Mesothelial cell of epicardium (in vitro differentiated cells): ENCODE data around the gene FXN. TPM values are rescaled to one million over a fixed set of nuclear protein-coding genes. Genes with fewer than 3 reads are reported as not detected.

Experiments
- DNase-seq, 2 experiments: peaks; one replicate each; pipeline ENCODE4 v3.0.0; 2021; ENCODE audit warnings: low spot score in 2 of 2; ENCODE audit not compliant: unreplicated experiment in 2 of 2
- H3K27ac Mint-ChIP-seq: 2 replicates; pipeline ENCODE4 v1.8.0; 2021; ENCODE audit warnings: mixed read lengths
- H3K27me3 Mint-ChIP-seq: 2 replicates; pipeline ENCODE4 v1.8.0; 2021; ENCODE audit warnings: low read depth, mixed read lengths
- H3K36me3 Mint-ChIP-seq: 2 replicates; pipeline ENCODE4 v1.8.0; 2021; ENCODE audit warnings: mixed read lengths
- H3K4me1 Mint-ChIP-seq: 2 replicates; pipeline ENCODE4 v1.8.0; 2021; ENCODE audit warnings: mixed read lengths
- H3K4me3 Mint-ChIP-seq: 2 replicates; pipeline ENCODE4 v1.8.0; 2021; ENCODE audit warnings: mild to moderate bottlenecking, moderate library complexity, mixed read lengths
- H3K9me3 Mint-ChIP-seq: 2 replicates; pipeline ENCODE4 v1.8.0; 2021; ENCODE audit warnings: mixed read lengths
- total RNA-seq: library from RNA; stranded (reverse); gene quantifications from 3 replicates; pipeline ENCODE4 v1.2.1, GENCODE V29; 2021
- TF ChIP-seq, protein P1 (sequence below): fragments of 200-600 bp; sonication (generic); IDR thresholded peaks from one replicate; pipeline ENCODE4 v1.5.0; 2021; ENCODE audit warnings: antibody characterized with exemption; ENCODE audit not compliant: unreplicated experiment

FXN gene
- total RNA-seq, 1 donor from 2014 or later = 20.8 TPM

DNA sequence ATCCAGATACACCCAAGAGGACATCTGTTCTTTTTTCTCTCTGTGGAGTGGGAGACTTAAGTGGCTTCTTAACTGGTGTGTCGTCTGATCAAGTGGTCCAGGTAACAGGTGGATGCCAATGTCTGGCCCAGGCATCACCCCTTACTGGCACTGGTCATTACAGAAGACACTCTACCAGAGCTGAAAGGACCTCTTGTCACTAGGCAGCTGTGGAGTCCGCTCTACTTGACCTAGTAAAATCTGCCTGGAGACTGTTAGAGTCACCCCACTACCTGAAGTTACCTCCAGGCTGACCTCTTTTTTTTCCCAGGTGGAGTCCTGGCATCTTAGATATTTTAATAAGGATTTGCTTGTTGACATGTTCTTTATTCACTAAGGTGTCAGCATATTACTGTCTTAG, 22.5 kb downstream of the FXN start:
- TF ChIP-seq, protein P1, sequence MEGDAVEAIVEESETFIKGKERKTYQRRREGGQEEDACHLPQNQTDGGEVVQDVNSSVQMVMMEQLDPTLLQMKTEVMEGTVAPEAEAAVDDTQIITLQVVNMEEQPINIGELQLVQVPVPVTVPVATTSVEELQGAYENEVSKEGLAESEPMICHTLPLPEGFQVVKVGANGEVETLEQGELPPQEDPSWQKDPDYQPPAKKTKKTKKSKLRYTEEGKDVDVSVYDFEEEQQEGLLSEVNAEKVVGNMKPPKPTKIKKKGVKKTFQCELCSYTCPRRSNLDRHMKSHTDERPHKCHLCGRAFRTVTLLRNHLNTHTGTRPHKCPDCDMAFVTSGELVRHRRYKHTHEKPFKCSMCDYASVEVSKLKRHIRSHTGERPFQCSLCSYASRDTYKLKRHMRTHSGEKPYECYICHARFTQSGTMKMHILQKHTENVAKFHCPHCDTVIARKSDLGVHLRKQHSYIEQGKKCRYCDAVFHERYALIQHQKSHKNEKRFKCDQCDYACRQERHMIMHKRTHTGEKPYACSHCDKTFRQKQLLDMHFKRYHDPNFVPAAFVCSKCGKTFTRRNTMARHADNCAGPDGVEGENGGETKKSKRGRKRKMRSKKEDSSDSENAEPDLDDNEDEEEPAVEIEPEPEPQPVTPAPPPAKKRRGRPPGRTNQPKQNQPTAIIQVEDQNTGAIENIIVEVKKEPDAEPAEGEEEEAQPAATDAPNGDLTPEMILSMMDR = no peak
- no peak overlapping the region for H3K4me3 Mint-ChIP-seq
- DNase-seq = no peak
- H3K27ac Mint-ChIP-seq = no peak overlapping the region
- H3K27me3 Mint-ChIP-seq = no peaks in the 10 kb centered on the region
- no peaks in the 10 kb centered on the region for H3K9me3 Mint-ChIP-seq
- no peaks in the 10 kb centered on the region for H3K4me1 Mint-ChIP-seq
- H3K36me3 Mint-ChIP-seq = peaks cover 26% of the 10 kb centered on the region

DNA sequence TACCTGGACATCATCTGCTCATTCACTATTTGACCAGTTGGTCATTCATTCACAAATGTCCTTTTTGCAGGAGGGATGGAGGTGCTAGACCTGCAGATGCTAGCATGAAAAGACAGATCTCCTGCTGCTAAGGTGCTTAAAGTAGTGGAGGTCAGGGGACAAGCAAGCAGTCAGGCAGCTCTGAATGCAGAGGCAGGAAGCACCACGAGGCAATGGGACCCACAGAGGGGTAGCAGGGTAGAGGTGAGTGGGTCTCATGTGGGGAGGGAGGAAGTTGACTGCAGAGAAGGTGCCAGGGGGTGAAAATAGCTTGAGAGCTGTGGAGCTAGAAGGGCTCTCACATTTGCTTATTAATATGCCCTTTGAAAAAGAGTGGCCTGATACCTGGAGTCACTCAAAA, 25.2 kb downstream of the FXN start:
- Mint-ChIP-seq H3K27me3 (no peaks in the 10 kb centered on the region), H3K27ac (no peak overlapping the region), H3K4me3 (no peak overlapping the region), H3K36me3 (peaks cover 32% of the 10 kb centered on the region), H3K4me1 (no peaks in the 10 kb centered on the region), H3K9me3 (no peaks in the 10 kb centered on the region)
- TF ChIP-seq, protein P1 = no peak
- no peak for DNase-seq

DNA sequence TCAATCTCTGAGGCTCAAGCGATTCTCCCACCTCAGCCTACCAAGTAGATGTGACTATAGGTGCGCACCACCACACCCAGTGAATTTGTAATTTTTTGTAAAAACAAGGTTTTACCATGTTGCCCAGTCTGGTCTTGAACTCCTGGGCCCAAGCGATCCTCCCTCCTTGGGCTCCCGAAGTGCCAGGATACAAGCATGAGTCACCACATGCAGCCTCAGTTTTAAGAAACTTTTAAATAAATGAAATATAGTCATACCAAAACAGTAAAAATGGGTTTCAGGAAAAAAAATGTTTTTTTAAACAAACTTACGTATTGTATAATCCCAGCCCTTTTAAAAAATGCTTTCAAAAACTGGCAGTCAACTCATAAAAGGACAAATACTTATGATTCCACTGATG, 26.6 kb downstream of the FXN start:
- Mint-ChIP-seq H3K27me3 (no peaks in the 10 kb centered on the region), H3K27ac (no peak overlapping the region), H3K4me3 (no peak overlapping the region), H3K9me3 (no peaks in the 10 kb centered on the region), H3K4me1 (no peaks in the 10 kb centered on the region), H3K36me3 (peaks cover 33% of the 10 kb centered on the region)
- no peak for DNase-seq
- TF ChIP-seq, protein P1 = no peak

DNA sequence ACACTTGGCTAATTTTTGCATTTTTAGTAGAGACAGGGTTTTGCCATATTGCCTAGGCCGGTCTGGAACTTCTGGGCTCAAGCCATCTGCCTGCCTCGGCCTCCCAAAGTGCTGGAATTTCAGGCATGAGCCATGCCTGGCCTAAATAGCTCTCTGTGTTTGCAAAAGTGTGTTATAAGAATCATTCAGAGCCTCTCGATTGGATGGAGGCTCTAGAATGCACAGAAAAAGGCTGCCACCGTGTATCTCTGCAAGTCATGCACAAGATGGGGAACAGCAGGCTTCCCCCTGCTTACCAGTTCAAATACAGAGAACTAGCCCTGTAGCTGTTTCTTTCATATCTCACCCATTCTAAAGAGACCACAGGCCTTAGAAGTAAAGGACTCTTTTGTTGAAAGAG, 28.3 kb downstream of the FXN start:
- H3K9me3 Mint-ChIP-seq = no peaks in the 10 kb centered on the region
- H3K4me1 Mint-ChIP-seq = no peaks in the 10 kb centered on the region
- H3K27ac Mint-ChIP-seq = no peak overlapping the region
- no peaks in the 10 kb centered on the region for H3K27me3 Mint-ChIP-seq
- DNase-seq = no peak
- no peak overlapping the region for H3K4me3 Mint-ChIP-seq
- TF ChIP-seq, protein P1 = no peak
- peaks cover 25% of the 10 kb centered on the region for H3K36me3 Mint-ChIP-seq

DNA sequence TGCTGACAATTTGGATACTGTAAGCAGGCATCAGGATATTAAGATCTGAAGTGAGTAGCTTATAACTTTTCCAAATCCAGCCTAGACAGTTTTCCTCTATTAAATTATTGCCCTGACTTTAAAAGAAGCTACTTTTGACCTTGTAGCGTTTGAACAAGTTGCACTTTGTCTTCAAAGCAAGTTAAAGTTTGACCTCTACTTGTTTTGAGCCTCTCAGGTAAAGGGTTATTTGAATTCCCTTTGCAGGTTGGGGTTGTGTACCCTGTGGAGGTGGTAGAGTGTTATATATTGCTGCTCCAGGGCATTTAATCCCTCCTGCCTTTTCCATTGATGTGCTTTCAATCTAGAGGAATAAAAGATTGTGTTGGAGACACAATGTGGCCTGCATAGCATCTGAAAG, 30.1 kb downstream of the FXN start:
- Mint-ChIP-seq H3K36me3 (peaks cover 26% of the 10 kb centered on the region), H3K4me3 (no peak overlapping the region), H3K27me3 (no peaks in the 10 kb centered on the region), H3K4me1 (no peaks in the 10 kb centered on the region), H3K9me3 (no peaks in the 10 kb centered on the region), H3K27ac (no peak overlapping the region)
- no peak for DNase-seq
- TF ChIP-seq, protein P1 = no peak

DNA sequence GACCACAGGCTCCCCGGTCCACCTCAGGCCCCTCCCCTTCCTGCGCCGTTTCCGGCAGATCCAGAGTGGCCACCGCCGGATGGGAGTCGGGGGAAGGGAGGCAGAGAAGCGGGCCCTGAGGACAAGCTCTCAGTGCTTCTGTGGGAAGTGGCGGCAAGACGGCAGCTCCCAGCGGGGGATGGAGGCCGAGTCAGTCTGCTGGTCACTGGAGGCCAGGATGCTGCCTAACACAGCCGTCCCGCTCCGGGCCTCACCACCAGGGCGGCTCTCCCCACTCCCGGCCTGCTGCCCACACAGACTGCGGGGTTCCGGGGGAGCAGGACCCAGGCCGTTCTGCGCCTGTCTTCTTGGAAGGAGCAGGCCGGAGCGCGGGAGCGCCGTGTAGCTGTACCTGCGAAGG, 31.4 kb downstream of the FXN start:
- Mint-ChIP-seq H3K4me3 (no peak overlapping the region), H3K4me1 (no peaks in the 10 kb centered on the region), H3K27me3 (no peaks in the 10 kb centered on the region), H3K36me3 (peaks cover 24% of the 10 kb centered on the region), H3K27ac (no peak overlapping the region), H3K9me3 (no peaks in the 10 kb centered on the region)
- DNase-seq = no peak
- TF ChIP-seq, protein P1 = no peak
